Cardiac fibroblast (primary cell): ENCODE data around the gene DPH7.
"Not testable (repeated sequence)": the region's sequence is repeated elsewhere in the genome, so short reads cannot be mapped to it uniquely, and the experiment has no call there.

Source experiments
- DNase-seq, 2 donors: peaks; one replicate each; pipeline versions ENCODE4 v3.0.0 to v3.0.0-alpha.2; 2010; ENCODE audit warnings: low read depth in 2 of 2
- H3K4me3 ChIP-seq, 2 donors: replicated peaks in 1 of 2; 1 replicate in 1 of 2; 2 replicates in 1 of 2; pipeline ENCODE4 v1.5.1; 2011; ENCODE audit warnings: low read depth in 2 of 2, low read length in 2 of 2, mild to moderate bottlenecking in 2 of 2, moderate library complexity in 1 of 2
- TF ChIP-seq, protein P1 (sequence below): IDR thresholded peaks from one replicate; pipeline ENCODE4 v1.5.1; 2011; ENCODE audit warnings: low read depth, mild to moderate bottlenecking, low read length, inconsistent platforms

Gene DPH7

DNA sequence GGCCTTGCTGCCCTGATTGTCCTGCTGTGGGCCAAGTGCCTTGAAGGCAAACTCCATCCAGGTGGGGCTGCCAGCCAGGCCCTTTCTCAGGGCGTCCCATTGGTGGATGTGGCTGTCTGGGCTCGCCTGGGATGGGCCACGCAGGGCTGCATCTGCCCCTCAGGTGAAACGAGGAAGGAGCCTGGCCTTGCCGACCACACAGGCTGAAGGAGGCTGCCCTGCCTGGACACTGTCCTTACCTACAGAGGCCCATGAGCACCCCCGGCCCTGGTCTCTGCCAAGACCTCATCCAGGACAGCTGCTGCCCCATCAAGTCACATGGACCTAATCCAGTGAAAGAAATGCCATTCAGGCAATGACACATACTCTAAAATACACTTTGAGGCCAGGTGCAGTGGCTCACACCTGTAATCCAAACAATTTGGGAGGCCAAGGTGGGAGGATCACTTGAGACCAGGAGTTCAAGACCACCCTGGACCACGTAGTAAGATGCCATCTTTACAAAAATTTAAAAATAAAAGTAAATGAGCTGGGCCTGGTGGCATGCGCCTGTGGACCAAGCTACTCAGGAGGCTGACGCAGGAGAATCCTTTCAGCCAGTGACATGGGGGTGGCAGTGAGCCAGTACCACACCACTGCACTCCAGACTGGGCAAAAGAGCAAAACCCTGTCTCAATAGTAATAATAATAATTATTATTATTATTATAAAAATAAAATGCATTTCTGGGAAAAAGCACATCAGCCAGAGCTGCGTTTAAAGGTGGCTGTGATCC is 62.4 kb downstream of the DPH7 start:
- no peak for DNase-seq
- H3K4me3 ChIP-seq: no peak overlapping the region
- TF ChIP-seq, protein P1, sequence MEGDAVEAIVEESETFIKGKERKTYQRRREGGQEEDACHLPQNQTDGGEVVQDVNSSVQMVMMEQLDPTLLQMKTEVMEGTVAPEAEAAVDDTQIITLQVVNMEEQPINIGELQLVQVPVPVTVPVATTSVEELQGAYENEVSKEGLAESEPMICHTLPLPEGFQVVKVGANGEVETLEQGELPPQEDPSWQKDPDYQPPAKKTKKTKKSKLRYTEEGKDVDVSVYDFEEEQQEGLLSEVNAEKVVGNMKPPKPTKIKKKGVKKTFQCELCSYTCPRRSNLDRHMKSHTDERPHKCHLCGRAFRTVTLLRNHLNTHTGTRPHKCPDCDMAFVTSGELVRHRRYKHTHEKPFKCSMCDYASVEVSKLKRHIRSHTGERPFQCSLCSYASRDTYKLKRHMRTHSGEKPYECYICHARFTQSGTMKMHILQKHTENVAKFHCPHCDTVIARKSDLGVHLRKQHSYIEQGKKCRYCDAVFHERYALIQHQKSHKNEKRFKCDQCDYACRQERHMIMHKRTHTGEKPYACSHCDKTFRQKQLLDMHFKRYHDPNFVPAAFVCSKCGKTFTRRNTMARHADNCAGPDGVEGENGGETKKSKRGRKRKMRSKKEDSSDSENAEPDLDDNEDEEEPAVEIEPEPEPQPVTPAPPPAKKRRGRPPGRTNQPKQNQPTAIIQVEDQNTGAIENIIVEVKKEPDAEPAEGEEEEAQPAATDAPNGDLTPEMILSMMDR: no peak

DNA sequence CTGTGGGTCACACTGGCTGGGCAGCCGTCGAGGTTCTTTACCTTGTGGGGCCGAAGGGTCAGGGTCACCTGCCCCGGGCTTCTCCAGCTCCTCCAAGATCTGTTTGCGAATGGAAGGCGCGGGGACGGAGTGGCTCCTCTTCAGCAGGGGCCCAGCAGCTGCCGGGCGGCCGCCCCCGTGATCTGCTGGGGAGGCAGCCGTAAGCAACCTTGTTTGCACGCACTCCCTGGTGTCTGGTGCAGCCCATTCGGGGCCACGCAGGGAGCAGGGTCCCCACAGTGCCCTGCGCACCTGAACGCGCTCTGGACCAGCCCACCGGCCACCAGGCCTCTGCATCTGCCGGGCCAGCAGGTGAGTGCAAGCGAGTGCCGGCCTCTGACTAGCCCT is 63.4 kb downstream of the DPH7 start:
- no peak for DNase-seq
- TF ChIP-seq, protein P1: no peak

DNA sequence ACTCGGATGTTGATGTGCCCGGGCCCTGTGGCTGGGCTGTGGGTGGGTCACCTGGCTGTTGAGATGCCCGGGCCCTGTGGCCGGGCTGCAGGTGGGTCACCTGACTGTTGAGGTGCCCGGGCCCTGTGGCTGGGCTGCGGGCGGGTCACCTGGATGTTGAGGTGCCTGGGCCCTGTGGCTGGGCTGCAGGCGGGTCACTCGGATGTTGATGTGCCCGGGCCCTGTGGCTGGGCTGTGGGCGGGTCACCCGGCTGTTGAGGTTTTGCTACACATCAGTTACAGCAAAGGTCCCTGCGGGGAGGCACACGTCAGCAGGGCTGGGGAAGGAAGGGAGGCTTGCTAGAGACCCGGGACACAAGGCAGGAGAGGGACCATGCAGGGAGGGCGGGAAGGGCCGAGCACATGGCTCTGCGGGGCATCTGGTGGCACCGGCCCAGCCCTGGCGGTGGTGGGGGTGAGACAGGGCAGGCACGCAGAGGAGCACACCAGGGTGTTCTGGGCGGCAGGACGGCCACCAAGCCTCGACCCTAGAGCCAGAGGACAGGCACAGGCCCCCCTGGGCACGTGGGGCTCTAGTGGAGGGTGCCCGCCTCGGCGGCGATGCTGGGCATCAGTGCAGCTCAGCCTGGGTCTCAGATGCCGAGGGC is 63.9 kb downstream of the DPH7 start:
- no peak overlapping the region for H3K4me3 ChIP-seq
- TF ChIP-seq, protein P1: no peak
- no peak for DNase-seq

More for the DNA sequence above, 63.4 kb downstream of the DPH7 start:
- no peak overlapping the region for H3K4me3 ChIP-seq

DNA sequence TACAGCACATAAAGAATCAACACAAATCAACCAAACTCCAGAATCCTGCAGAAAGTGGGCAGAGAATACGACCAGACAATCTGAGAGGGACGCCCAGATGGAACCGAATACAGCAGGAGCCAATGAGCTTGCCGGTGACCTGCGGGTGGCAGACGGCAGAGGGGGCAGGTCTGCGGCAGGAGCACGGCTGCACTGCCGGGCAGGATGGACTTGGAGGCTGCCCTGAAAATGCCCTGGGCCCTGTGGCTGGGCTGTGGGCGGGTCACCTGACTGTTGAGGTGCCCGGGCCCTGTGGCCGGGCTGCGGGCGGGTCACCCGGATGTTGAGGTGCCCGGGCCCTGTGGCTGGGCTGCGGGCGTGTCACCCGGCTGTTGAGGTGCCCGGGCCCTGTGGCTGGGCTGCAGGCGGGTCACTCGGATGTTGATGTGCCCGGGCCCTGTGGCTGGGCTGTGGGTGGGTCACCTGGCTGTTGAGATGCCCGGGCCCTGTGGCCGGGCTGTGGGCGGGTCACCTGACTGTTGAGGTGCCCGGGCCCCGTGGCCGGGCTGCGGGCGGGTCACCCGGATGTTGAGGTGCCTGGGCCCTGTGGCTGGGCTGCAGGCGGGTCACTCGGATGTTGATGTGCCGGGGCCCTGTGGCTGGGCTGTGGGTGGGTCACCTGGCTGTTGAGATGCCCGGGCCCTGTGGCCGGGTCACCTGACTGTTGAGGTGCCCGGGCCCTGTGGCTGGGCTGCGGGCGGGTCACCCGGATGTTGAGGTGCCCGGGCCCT is 64.7 kb downstream of the DPH7 start:
- H3K4me3 ChIP-seq, DNase-seq: not testable (repeated sequence)

DNA sequence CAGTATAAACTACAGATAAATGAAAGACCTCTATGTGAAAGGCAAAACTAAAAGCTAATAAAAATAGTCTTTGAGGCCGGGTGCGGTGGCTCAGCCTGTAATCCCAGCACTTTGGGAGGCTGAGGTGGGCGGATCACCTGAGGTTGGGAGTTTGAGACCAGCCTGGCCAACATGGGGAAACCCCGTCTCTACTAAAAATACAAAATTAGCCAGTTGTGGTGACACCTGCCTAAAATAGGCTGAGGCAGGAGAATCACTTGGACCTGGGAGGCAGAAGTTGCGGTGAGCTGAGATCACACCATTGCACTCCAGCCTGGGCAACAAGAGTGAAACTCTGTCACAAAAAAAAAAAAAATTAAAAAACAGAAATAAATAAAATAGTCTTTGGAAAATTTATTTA is 65.6 kb downstream of the DPH7 start:
- H3K4me3 ChIP-seq, DNase-seq: not testable (repeated sequence)

DNA sequence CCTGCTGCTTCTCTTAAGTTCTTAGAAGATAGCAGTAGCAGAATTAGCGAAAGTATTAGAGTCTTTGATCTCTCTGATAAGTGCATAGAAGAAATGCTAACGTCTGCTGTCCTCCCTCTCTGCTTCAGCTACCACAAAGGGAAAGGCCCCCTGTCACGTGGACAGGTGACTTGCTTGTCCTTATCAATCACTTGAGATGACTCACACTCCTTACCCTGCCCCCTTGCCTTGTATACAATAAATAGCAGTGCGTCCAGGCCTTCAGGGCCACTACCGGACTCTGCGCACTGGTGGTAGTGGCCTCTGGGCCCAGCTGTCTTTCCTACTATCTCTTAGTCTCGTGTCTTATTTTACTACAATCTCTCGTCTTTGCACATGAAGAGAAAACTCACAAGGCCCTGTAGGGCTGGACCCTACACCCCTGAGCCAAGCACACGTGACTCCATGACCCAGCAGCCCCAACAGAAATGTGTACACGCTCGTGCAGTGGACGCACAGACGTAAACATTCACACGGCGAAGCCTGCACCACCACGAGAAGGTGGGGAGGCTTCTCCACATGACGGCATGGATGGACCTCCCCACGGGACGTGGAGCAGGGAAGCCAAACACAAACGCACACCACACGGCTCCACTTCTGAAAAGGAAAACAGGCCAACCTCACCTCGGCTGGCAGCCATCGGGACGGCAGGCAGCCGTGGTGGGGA is 66.8 kb downstream of the DPH7 start:
- no peak overlapping the region for H3K4me3 ChIP-seq
- no peak for DNase-seq
- TF ChIP-seq, protein P1: no peak

DNA sequence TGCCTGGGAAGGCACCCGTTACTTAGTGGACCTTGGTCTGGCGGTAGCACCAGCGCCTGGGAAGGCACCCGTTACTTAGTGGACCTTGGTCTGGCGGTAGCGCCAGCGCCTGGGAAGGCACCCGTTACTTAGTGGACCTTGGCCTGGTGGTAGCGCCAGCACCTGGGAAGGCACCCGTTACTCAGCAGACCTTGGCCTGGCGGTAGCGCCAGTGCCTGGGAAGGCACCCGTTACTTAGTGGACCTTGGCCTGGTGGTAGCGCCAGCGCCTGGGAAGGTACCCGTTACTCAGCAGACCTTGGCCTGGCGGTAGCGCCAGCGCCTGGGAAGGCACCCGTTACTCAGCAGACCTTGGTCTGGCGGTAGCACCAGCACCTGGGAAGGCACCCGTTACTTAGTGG is 67.6 kb downstream of the DPH7 start:
- not testable (repeated sequence) for H3K4me3 ChIP-seq, DNase-seq

DNA sequence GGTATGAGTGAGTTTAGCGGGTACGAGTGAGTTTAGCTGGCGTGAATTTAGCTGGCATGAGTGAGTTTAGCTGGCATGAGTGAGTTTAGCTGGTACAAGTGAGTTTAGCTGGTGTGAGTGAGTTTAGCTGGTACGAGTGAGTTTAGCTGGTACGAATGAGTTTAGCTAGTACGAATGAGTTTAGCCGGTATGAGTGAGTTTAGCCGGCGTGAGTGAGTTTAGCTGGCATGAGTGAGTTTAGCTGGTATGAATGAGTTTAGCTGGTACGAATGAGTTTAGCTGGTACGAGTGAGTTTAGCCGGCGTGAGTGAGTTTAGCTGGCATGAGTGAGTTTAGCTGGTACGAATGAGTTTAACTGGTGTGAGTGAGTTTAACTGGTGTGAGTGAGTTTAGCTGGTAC is 69.5 kb downstream of the DPH7 start:
- no peak for DNase-seq
- TF ChIP-seq, protein P1: no peak
- no peak overlapping the region for H3K4me3 ChIP-seq
